Activated B cell treated with CpG ODN at 0.5 μM for 24 hours (primary cell): ENCODE data around the gene SLC40A1. TPM values are rescaled to one million over a fixed set of nuclear protein-coding genes. Genes with fewer than 3 reads are reported as not detected.
"Not testable (repeated sequence)": the region's sequence is repeated elsewhere in the genome, so short reads cannot be mapped to it uniquely, and the experiment has no call there.

Experiments
- ATAC-seq: fragments of 200-7000 bp; cut with Tn5 transposase; one replicate; pipeline ENCODE4 v1.10.0; 2021; ENCODE audit warnings: low read depth, mild to moderate bottlenecking, moderate library complexity
- CTCF ChIA-PET: fragments of 350-600 bp; sonication (Branson Sonifier 250); formaldehyde crosslinking; loops from one replicate; lab custom pipeline; 2021; ENCODE audit warnings: antibody characterized with exemption; lab: Charles Lee
- POLR2A ChIA-PET: fragments of 350-600 bp; sonication (Branson Sonifier 250); formaldehyde crosslinking; loops from one replicate; lab custom pipeline; 2021; ENCODE audit warnings: antibody characterized with exemption; lab: Charles Lee
- DNase-seq: peaks from one replicate; pipeline ENCODE4 v3.0.0; 2022
- H3K27ac Mint-ChIP-seq: one replicate; pipeline ENCODE4 v1.8.0; 2020; ENCODE audit warnings: mixed read lengths
- H3K27me3 Mint-ChIP-seq: one replicate; pipeline ENCODE4 v1.8.0; 2021; ENCODE audit warnings: mixed read lengths
- H3K36me3 Mint-ChIP-seq: one replicate; pipeline ENCODE4 v1.8.0; 2021; ENCODE audit warnings: low read depth, mixed read lengths
- H3K4me1 Mint-ChIP-seq: one replicate; pipeline ENCODE4 v1.8.0; 2021; ENCODE audit warnings: mixed read lengths
- H3K4me3 Mint-ChIP-seq: one replicate; pipeline ENCODE4 v1.8.0; 2020; ENCODE audit warnings: mild to moderate bottlenecking, mixed read lengths
- H3K9me3 Mint-ChIP-seq: one replicate; pipeline ENCODE4 v1.8.0; 2020; ENCODE audit warnings: mixed read lengths
- intact Hi-C: fragments of 100-400 bp; cut with micrococcal nuclease; formaldehyde crosslinking; loops from one replicate; pipeline ENCODE4 v1.15.1; 2024
- total RNA-seq: library from RNA; stranded (reverse); gene quantifications from 2 replicates; pipeline ENCODE4 v1.2.3, GENCODE V29; 2022
- TF ChIP-seq, protein P1 (sequence below): fragments of 200-600 bp; IDR thresholded peaks from one replicate; pipeline ENCODE4 v1.8.0; 2022; ENCODE audit warnings: antibody characterized with exemption, mild to moderate bottlenecking

Gene SLC40A1
- total RNA-seq, 1 donor from 2014 or later: 0.20 TPM

DNA sequence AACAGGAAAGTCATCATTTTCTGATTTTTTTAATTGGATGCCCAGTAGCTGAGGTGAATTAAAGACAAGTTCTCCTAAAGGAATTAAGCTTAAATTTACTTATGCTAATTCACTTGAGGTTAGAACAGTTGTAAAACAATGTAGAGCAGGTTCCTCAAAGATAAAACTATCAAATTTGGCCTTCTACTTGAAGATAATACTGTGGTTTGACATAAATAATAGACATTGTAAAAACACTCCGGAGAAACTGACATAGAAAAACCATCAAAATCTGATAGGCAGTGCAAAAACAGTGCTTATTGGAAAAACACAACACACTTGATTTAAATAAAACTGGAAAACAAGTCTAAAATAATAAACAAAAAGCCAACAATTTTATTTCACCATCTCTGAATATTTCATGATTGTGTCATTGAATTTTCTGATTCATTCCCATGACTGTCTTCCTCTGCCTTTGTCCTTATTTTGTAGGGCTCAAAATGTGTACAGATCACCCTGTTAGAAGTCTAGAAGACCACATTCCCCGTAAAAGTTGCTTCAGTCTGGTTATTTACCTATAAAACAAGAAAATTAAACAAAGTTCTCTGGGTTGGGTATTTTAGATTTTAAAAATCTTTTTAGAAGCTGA, 28.3 kb upstream of the SLC40A1 start:
- H3K27ac Mint-ChIP-seq: no peak overlapping the region
- intact Hi-C loops: no loop called here
- ATAC-seq (no peak), DNase-seq (no peak)
- H3K9me3 Mint-ChIP-seq: no peaks in the 10 kb centered on the region
- POLR2A ChIA-PET: no interaction called here
- TF ChIP-seq, protein P1, sequence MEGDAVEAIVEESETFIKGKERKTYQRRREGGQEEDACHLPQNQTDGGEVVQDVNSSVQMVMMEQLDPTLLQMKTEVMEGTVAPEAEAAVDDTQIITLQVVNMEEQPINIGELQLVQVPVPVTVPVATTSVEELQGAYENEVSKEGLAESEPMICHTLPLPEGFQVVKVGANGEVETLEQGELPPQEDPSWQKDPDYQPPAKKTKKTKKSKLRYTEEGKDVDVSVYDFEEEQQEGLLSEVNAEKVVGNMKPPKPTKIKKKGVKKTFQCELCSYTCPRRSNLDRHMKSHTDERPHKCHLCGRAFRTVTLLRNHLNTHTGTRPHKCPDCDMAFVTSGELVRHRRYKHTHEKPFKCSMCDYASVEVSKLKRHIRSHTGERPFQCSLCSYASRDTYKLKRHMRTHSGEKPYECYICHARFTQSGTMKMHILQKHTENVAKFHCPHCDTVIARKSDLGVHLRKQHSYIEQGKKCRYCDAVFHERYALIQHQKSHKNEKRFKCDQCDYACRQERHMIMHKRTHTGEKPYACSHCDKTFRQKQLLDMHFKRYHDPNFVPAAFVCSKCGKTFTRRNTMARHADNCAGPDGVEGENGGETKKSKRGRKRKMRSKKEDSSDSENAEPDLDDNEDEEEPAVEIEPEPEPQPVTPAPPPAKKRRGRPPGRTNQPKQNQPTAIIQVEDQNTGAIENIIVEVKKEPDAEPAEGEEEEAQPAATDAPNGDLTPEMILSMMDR: no peak
- no peak overlapping the region for H3K4me3 Mint-ChIP-seq
- no peaks in the 10 kb centered on the region for H3K4me1 Mint-ChIP-seq
- CTCF ChIA-PET: no interaction called here
- H3K36me3 Mint-ChIP-seq: no peaks in the 10 kb centered on the region
- H3K27me3 Mint-ChIP-seq: peaks cover 8% of the 10 kb centered on the region

DNA sequence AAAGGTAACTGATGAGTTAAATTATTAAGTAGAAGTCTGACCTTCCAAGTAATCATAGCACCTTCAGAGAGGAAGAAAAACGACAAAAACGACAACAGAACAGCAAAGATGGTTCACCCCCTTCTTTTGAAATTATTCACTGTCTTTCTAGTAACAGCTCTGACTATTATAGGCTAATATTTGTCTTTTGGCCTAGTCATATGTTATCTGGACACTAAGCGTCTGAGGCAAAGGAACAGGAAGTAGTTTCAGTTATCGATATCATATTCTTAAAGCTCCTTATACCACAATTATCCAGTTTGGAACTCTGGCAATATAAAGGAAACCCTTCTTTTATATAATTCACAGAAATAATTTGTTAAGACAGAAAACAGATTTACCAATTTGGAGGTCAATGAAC, 27.6 kb upstream of the SLC40A1 start:
- POLR2A ChIA-PET: no interaction called here
- Mint-ChIP-seq H3K9me3 (no peaks in the 10 kb centered on the region), H3K27ac (no peak overlapping the region), H3K4me1 (no peaks in the 10 kb centered on the region), H3K27me3 (peaks cover 8% of the 10 kb centered on the region), H3K36me3 (no peaks in the 10 kb centered on the region), H3K4me3 (no peak overlapping the region)
- TF ChIP-seq, protein P1: no peak
- ATAC-seq (no peak), DNase-seq (no peak)
- intact Hi-C loops: no loop called here
- CTCF ChIA-PET: no interaction called here

DNA sequence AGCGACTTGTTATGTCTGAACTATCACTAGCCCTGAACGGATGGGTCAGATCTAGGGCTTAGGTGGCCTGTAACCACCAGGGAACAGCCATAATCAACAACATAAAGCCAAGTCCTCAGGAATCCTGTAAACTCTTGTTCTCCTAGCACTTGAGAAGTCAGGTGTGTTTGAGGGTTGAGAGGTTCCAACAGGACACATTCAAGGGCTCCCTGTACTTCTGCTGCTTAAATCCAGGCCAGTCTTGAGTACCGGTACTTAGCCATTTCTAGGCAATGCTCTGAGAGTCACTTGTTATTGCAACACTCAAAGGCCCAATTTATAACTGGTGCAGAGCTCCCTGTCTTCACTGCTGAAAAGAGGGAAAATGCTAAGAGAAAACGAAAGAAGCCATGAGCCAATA, 21.6 kb upstream of the SLC40A1 start:
- ATAC-seq: no peak
- H3K36me3 Mint-ChIP-seq: no peaks in the 10 kb centered on the region
- H3K9me3 Mint-ChIP-seq: no peaks in the 10 kb centered on the region
- CTCF ChIA-PET: no interaction called here
- peaks cover 2% of the 10 kb centered on the region for H3K27me3 Mint-ChIP-seq
- DNase-seq: no peak
- no peaks in the 10 kb centered on the region for H3K4me1 Mint-ChIP-seq
- TF ChIP-seq, protein P1: no peak
- POLR2A ChIA-PET: no interaction called here
- intact Hi-C loops: no loop called here
- H3K4me3 Mint-ChIP-seq: no peak overlapping the region
- no peak overlapping the region for H3K27ac Mint-ChIP-seq

DNA sequence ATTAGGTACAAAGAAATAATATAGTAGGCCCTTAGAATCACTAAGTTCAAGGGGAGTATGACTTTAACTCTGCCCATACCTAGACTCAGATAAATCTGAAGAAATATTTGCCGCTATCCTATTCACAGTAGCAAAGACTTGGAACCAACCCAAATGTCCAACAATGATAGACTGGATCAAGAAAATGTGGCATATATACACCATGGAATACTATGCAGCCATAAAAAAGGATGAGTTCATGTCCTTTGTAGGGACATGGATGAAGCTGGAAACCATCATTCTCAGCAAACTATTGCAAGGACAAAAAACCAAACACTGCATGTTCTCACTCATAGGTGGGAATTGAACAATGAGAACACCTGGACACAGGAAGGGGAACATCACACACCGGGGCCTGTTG, 21.1 kb upstream of the SLC40A1 start:
- H3K4me1 Mint-ChIP-seq, CTCF ChIA-PET, H3K4me3 Mint-ChIP-seq, H3K36me3 Mint-ChIP-seq, H3K27ac Mint-ChIP-seq, H3K27me3 Mint-ChIP-seq, POLR2A ChIA-PET, DNase-seq, H3K9me3 Mint-ChIP-seq, intact Hi-C loops, ATAC-seq: not testable (repeated sequence)

DNA sequence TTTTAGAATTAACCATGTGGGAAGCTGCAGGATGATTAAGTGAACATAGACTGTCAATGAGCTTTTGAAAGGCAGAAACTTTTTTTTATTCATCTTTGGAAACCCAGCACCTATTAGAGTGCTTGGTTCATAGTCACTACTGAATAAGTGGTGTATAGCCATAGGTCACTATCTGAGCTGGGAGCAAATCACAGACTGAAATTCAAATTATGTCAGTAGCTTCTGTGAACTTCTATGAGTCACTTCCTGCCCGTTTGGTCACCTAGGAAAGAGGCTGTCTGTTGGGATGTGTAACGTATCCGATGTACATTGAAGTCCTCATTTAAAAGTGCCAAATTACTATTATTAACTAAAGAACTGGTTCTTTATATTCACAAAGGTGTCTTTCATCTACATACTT, 20.5 kb upstream of the SLC40A1 start:
- TF ChIP-seq, protein P1: no peak
- intact Hi-C loops: no loop called here
- DNase-seq: no peak
- Mint-ChIP-seq H3K27ac (no peak overlapping the region), H3K9me3 (no peaks in the 10 kb centered on the region), H3K4me3 (no peak overlapping the region), H3K27me3 (peaks cover 2% of the 10 kb centered on the region), H3K4me1 (no peaks in the 10 kb centered on the region), H3K36me3 (no peaks in the 10 kb centered on the region)
- ChIA-PET POLR2A (no interaction called here), CTCF (no interaction called here)
- ATAC-seq: no peak

GRCh38 chr2:189599245-189599644, 18.7 kb upstream of the SLC40A1 start:
- H3K27me3 Mint-ChIP-seq: peaks cover 2% of the 10 kb centered on the region
- ATAC-seq (no peak), DNase-seq (no peak)
- TF ChIP-seq, protein P1: no peak
- POLR2A ChIA-PET: no interaction called here
- CTCF ChIA-PET: no interaction called here
- H3K9me3 Mint-ChIP-seq: no peaks in the 10 kb centered on the region
- H3K4me1 Mint-ChIP-seq: no peaks in the 10 kb centered on the region
- no peak overlapping the region for H3K4me3 Mint-ChIP-seq
- intact Hi-C loops: no loop called here
- H3K36me3 Mint-ChIP-seq: no peaks in the 10 kb centered on the region
- H3K27ac Mint-ChIP-seq: no peak overlapping the region
